Heart left ventricle (tissue), 13 donors: ENCODE measurements around the gene ZNF646.

Experiments used
- CTCF ChIP-seq, 12 donors: fragments of 200-600 bp; sonication (generic) in 4 of 12; IDR thresholded peaks; one replicate each; pipeline versions ENCODE4 v1.5.0 to v1.8.0; 2018 to 2022; ENCODE audit warnings: antibody characterized with exemption in 12 of 12, mild to moderate bottlenecking in 5 of 12
- POLR2A ChIP-seq, 2 donors: fragments of 450-650 bp; IDR thresholded peaks; one replicate each; pipeline ENCODE4 v1.6.1; 2017; ENCODE audit warnings: antibody characterized with exemption in 2 of 2, mild to moderate bottlenecking in 2 of 2, moderate library complexity in 2 of 2
- donor health status: ischemic (EF 13 %, LVEDD 7.1; RV severe dilation, severe dysfunction).
- donor health status: DM: no; HTN: yes; CAD: no.
- donor health status: DM: no; HTN: no; CAD: no.
- donor health status: ischemic (EF 25% LVEDD 6.9; RV normal size, moderate dysfunction).
- donor health status: ischemic (EF 25% LVEDD 5.7; RV mildly dilated, moderate dysfunction).
- donor health status: ischemic (EF 35%, LVEDD 5.7; RV mildly dilated, moderate dysfunction).
- donor health status: nonischemic (EF 11% LVEDD 7.7; RV severe dilation, severe dysfunction).
- donor health status: DM: yes; HTN: yes; CAD: no.
- donor health status: PGD.
- donor health status: ischemic (EF 29% LVEDD 5.4; RV normal size, mild dysfunction).
- donor health status: nonischemic (EF 23%, LVEDD 6.1; RV moderate dilation, normal function).

GRCh38 chr16:31038993-31039392 is 35.2 kb upstream of the ZNF646 start:
- TF ChIP-seq POLR2A (IDR thresholded peaks at IDR 0.05), result no peak
- no peak for TF ChIP-seq CTCF (IDR thresholded peaks at IDR 0.05)
